ENCODE data around the gene USP46. TPM values are rescaled to one million over a fixed set of nuclear protein-coding genes. Genes with fewer than 3 reads are reported as not detected.

Gene USP46
- polyA plus RNA-seq, 1 donor from 2014 or later, result 3.5 TPM

DNA sequence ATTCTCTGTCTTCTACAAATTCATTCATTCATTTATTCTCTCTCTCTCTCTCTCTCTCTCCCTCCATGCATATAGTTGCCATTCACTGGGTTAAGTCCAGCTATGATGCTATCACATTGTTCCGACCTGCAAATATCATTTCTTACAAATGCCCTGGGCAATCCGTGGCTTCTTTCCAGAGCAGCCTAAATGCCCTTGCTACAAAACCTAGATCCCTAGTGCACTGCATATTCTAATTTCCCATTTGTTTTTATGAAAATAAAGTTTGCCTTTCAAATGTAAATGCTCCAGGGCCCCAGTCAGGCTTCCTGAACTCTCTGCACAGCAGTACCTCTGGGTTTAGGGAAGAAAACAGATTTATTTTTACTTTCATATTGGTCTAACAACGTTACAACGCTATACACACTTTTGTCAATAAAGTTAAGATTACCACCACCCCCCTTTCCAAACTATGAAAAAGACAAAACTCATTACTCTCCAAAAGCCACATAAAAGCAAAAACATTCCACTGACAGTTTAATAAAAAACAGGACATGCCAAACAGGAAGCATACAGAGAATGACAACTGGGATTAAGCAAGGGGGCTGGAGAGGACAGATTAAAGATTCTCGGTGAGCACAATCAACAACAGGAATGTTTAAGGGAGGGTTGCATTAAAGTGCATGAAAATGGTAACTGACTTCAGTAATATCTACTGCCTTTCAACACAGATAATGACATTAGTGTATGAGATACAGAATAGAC lies 104.3 kb downstream of the USP46 start:
- Mint-ChIP-seq H3K9me3 (no peaks in the 10 kb centered on the region), H3K27ac (no peak overlapping the region), H3K27me3 (peaks cover 24% of the 10 kb centered on the region), H3K36me3 (no peaks in the 10 kb centered on the region), H3K4me1 (no peaks in the 10 kb centered on the region), H3K4me3 (no peak overlapping the region)

DNA sequence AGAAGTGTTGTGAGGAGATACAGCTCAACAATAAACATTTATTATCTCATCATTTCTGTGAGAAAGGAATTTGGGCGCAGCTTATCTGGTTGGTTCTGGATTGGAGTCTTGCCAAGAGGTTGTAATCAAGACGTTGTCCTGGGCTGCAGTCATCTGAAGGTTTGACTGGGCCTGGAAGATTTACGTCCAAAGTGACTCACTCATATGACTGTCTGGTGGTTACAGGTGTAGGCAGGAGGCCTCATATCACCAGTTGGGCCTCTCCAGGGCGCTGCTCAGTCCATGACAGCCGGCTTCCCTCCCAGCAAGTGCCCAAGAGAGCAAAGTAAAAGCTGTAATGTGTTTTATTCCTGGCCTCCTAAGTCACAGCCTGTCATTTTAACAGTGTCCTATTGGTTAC lies 106.3 kb downstream of the USP46 start:
- peaks cover 20% of the 10 kb centered on the region for H3K27me3 Mint-ChIP-seq
- H3K36me3 Mint-ChIP-seq, result no peaks in the 10 kb centered on the region
- H3K4me3 Mint-ChIP-seq, result no peak overlapping the region
- H3K9me3 Mint-ChIP-seq, result no peaks in the 10 kb centered on the region
- H3K27ac Mint-ChIP-seq, result no peak overlapping the region
- H3K4me1 Mint-ChIP-seq, result no peaks in the 10 kb centered on the region

DNA sequence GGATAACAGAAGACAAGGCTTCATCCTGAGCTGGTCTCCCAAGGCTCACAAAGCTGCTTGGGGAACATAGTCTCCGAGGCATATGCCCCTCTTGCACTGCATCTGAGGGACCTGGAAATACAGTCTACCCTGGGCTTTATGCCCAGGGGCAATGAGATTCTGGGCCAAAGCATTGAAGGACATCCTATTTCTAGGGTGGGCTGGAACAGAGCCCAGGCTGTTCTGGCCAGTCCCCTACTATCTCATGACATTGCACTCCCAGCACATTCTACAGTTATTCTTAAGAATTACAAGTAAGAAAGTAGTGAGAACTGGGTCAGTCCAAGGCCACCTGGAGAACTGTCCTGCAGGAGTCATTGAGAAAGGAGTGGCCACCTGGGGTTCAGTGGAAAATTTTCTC lies 107.6 kb downstream of the USP46 start:
- Mint-ChIP-seq H3K4me3 (no peak overlapping the region), H3K27me3 (peaks cover 20% of the 10 kb centered on the region), H3K36me3 (no peaks in the 10 kb centered on the region), H3K9me3 (no peaks in the 10 kb centered on the region), H3K4me1 (no peaks in the 10 kb centered on the region), H3K27ac (no peak overlapping the region)

DNA sequence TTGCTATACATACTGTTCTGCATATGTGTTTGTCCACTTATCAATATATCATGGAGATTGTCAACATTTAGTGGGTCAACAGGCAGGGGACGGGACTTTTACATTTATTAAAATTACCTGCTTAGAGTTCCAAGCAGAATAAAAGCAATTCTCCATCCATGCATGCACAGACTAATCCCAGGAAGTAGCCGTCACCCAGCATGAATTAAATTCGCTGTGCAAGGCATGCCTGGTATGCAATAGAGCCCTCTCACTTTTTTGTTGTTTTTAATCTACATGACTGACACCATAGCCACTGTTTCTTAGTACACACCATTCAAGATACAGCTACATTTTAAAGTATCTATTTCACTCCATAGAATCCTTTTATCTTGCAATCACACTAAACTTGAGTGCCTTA lies 108.9 kb downstream of the USP46 start:
- Mint-ChIP-seq H3K27ac (no peak overlapping the region), H3K9me3 (no peaks in the 10 kb centered on the region), H3K4me3 (no peak overlapping the region), H3K36me3 (no peaks in the 10 kb centered on the region), H3K4me1 (no peaks in the 10 kb centered on the region), H3K27me3 (peaks cover 17% of the 10 kb centered on the region)

DNA sequence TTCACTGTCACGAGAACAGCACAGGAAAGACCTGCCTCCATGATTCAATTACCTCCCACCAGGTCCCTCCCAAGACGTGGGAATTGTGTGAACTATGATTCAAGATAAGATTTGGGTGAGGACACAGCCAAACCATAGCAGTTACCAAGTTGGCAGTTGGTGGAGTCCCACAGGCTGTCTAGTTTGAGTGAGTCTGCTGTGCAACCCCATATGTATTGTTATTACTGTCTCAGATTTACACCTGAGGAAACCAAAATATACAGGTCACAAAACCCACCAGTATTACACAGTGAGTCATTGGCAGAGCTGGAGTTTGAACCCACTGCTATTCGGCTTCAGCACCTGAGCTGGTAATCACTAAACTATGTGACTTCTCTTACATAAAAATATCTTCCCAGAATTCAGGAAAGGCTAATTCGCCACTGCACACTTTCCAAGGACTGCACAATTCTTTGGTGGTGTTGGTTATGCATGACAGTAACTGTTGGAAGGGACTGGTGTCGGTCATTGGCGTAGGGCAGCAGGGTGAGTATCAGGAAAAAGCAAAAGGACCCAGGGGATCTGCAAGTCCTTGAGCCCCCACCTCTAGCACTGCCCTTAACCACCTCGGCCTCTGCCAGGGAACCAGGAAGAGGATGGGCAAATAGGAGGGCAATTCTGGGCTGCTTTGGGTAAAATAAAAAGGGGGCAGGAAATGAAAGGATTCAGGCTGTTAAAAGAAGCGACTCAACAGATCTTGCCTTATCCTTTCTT lies 110.1 kb downstream of the USP46 start:
- no peaks in the 10 kb centered on the region for H3K9me3 Mint-ChIP-seq
- H3K4me3 Mint-ChIP-seq, result no peak overlapping the region
- no peak overlapping the region for H3K27ac Mint-ChIP-seq
- peaks cover 16% of the 10 kb centered on the region for H3K27me3 Mint-ChIP-seq
- H3K36me3 Mint-ChIP-seq, result no peaks in the 10 kb centered on the region
- H3K4me1 Mint-ChIP-seq, result no peaks in the 10 kb centered on the region

DNA sequence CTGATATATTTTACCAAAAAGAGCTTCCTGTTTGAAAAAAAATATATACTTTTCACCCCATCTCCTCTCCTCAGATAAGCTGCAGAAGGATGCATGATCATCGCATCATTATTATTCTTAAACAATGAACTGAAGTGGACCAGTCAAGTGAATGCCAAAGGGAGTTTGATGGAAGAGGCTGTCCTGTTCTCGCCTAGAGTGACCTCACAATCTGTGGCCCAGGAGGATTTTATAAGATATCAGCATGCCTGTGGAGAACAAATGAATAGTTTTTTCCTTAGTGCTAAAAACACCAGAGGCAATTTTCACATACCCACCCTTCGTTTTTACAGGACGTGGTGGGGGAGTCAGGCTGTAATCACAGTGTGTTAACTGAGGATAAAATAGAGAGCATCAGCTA lies 112.7 kb downstream of the USP46 start:
- Mint-ChIP-seq H3K27ac (no peak overlapping the region), H3K4me1 (no peaks in the 10 kb centered on the region), H3K36me3 (no peaks in the 10 kb centered on the region), H3K27me3 (peaks cover 11% of the 10 kb centered on the region), H3K4me3 (no peak overlapping the region), H3K9me3 (no peaks in the 10 kb centered on the region)

DNA sequence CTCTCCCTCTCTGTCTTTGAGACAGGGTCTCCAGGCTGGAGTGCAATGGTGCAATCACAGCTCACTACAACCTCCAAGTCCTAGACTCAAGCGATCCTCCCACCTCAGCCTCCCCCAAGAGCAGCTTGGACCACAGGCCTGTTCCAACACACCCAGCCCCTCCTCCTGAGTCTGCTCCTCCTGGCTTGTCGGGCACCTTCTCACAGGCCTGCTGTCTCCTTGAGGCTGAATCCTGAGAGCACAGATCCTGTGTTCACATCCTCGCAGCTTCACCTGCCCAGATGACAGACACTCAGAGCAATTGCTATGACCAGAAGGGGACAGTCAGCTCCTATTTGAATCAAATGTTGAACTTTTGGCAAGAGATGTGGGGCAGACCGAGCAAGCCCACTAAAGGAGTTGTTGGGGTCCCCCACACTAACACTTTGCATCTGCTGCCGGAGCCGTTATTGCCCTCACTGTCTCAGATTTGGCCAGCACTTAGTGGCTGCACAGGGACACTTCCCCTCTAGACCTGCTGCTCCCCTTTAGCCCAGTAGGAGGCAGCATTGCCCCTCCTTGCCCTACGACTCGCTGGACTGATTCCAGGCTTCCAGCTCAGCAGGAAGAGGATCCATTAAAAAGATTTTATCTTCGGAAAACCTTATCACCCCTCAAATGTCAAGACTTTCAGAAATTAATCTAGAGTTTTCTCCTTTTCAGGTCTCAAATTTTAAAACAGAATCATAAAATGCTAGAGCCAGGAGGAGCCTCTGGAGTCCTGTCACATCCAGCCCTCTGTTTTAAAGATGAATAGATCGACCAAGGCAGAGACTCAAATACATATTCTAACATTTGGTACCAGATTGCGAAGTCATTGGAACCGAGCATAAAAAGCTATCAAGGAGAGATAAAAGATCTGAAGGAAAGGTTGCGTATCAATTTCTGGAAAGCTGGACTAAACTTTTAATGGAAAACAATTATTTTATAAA lies 113.7 kb downstream of the USP46 start:
- Mint-ChIP-seq H3K36me3 (no peaks in the 10 kb centered on the region), H3K4me1 (no peaks in the 10 kb centered on the region), H3K27ac (no peak overlapping the region), H3K27me3 (peaks cover 5% of the 10 kb centered on the region), H3K4me3 (no peak overlapping the region), H3K9me3 (no peaks in the 10 kb centered on the region)

Other genes starting within 250 kb of the USP46 start
- gene ERVMER34-1, start 92.1 kb upstream of the USP46 start, polyA plus RNA-seq, result not detected
- gene RASL11B, start 203.0 kb upstream of the USP46 start, polyA plus RNA-seq, result 0.13 TPM